ENCODE results near the gene FAAP100.

- TF ChIP-seq CTCF (IDR thresholded peaks at IDR 0.05) (no peak), POLR2A (IDR thresholded peaks at IDR 0.05) (no peak)
Observed at GRCh38 chr17:81546906-81547613, 5.1 kb downstream of the FAAP100 start.

All from ovary (tissue), 3 donors.